Mesodermal cell (in vitro differentiated cells): ENCODE data around the gene PMF1.

Source experiments
- H3K27ac ChIP-seq: 2 replicates; pipeline ENCODE4 v1.7.0; 2013; ENCODE audit warnings: mild to moderate bottlenecking, low read depth, low read length, moderate library complexity; ENCODE audit not compliant: severe bottlenecking
- H3K36me3 ChIP-seq: 2 replicates; pipeline ENCODE4 v1.7.1; 2013; ENCODE audit warnings: mild to moderate bottlenecking, low read length, moderate library complexity; ENCODE audit not compliant: control insufficient read depth, insufficient read depth
- H3K4me1 ChIP-seq: one replicate; pipeline ENCODE4 v1.7.1; 2013; ENCODE audit warnings: mild to moderate bottlenecking, low read length; ENCODE audit not compliant: insufficient read depth, control insufficient read depth, poor library complexity, severe bottlenecking
- H3K4me3 ChIP-seq: 2 replicates; pipeline ENCODE4 v1.7.0; 2013; ENCODE audit warnings: low read length, control low read depth, mild to moderate bottlenecking; ENCODE audit not compliant: insufficient read depth, poor library complexity, severe bottlenecking; ENCODE audit errors: extremely low read depth
- H3K9me3 ChIP-seq: 2 replicates; pipeline ENCODE4 v1.7.1; 2013; ENCODE audit warnings: mild to moderate bottlenecking, low read length, moderate library complexity; ENCODE audit not compliant: control insufficient read depth
- WGBS, 2 experiments: methylation state at CpG; one replicate each; pipeline ENCODE4 v1.1.5; 2013; ENCODE audit warnings: missing lambda C conversion rate in 2 of 2; ENCODE audit not compliant: insufficient coverage in 2 of 2; 5-methylcytosine and 5-hydroxymethylcytosine counted together

Gene PMF1

GRCh38 chr1:156284757-156285156, 72.0 kb downstream of the PMF1 start:
- Histone ChIP-seq H3K27ac (no peak overlapping the region), H3K9me3 (no peaks in the 10 kb centered on the region), H3K36me3 (peaks cover 23% of the 10 kb centered on the region), H3K4me1 (peaks cover 15% of the 10 kb centered on the region), H3K4me3 (no peak overlapping the region)
- 85% methylated on average over 4 of the region's 4 CpGs; no CpG with 5 or more reads in 1 of the 2 experiments for WGBS, 2 experiments

- Histone ChIP-seq H3K36me3 (peaks cover 18% of the 10 kb centered on the region), H3K4me1 (peaks cover 15% of the 10 kb centered on the region), H3K4me3 (no peak overlapping the region), H3K27ac (no peak overlapping the region), H3K9me3 (no peaks in the 10 kb centered on the region)
- 95 to 97% methylated on average over 19 to 21 of the region's 21 CpGs for WGBS, 2 experiments
Observed at GRCh38 chr1:156285437-156285836, 72.6 kb downstream of the PMF1 start.

DNA sequence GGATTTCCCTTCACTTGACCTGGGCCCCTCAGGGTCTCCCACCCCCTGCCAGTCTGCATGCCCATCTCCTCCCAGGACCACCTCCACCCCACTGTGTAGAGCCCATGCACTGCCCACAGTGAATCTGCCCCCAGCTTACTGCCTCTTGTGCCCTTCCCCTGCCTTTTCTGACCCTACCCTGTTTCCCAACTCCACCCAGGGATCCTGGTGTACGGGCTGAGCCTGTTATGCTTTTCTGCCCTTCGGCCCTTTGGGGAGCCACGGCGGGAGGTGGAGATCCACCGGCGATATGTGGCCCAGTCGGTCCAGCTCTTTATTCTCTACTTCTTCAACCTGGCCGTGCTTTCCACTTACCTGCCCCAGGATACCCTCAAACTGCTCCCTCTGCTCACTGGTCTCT, 73.3 kb downstream of the PMF1 start:
- H3K4me1 ChIP-seq, result peaks cover 18% of the 10 kb centered on the region
- H3K9me3 ChIP-seq, result no peaks in the 10 kb centered on the region
- WGBS, 2 experiments, result 97 to 98% methylated on average over 6 to 8 of the region's 8 CpGs
- H3K27ac ChIP-seq, result no peak overlapping the region
- H3K36me3 ChIP-seq, result peaks cover 18% of the 10 kb centered on the region
- no peak overlapping the region for H3K4me3 ChIP-seq
